Lower lobe of right lung (tissue), 2 donors: ENCODE measurements around the gene NAIF1. TPM values are rescaled to one million over a fixed set of nuclear protein-coding genes. Genes with fewer than 3 reads are reported as not detected.

Experiments used
- ATAC-seq, 2 donors: fragments of 200-7000 bp; cut with Tn5 transposase; one replicate each; pipeline ENCODE4 v1.9.1; 2020 to 2022; ENCODE audit warnings: mild to moderate bottlenecking in 2 of 2, moderate library complexity in 2 of 2
- DNase-seq: peaks from one replicate; pipeline ENCODE4 v3.0.0-alpha.2; 2020
- H3K27ac ChIP-seq: fragments of 200-600 bp; one replicate; pipeline ENCODE4 v1.8.0; 2022
- H3K27me3 ChIP-seq: fragments of 200-600 bp; one replicate; pipeline ENCODE4 v1.8.0; 2022; ENCODE audit warnings: low read depth
- H3K36me3 ChIP-seq: fragments of 200-600 bp; one replicate; pipeline ENCODE4 v1.8.0; 2022; ENCODE audit warnings: mild to moderate bottlenecking
- H3K4me1 ChIP-seq: fragments of 200-600 bp; one replicate; pipeline ENCODE4 v1.8.0; 2022
- H3K4me3 ChIP-seq: fragments of 200-600 bp; one replicate; pipeline ENCODE4 v1.8.0; 2022; ENCODE audit warnings: mild to moderate bottlenecking
- H3K9me3 ChIP-seq: fragments of 200-600 bp; one replicate; pipeline ENCODE4 v1.8.0; 2022
- CTCF ChIP-seq: fragments of 200-600 bp; IDR thresholded peaks from one replicate; pipeline ENCODE4 v1.8.0; 2022; ENCODE audit warnings: antibody characterized with exemption, mild to moderate bottlenecking
- intact Hi-C: fragments of 100-400 bp; cut with DNase I; formaldehyde crosslinking; loops from one replicate; pipeline ENCODE4 v1.11.0; 2022
- long read RNA-seq: library from polyadenylated mRNA; unstranded; transcript quantifications from one replicate; pipeline ENCODE4 v2.0.0, GENCODE V29; 2021
- total RNA-seq: library from RNA; stranded (reverse); fragmentation: NEBNext Ultra II Directional; extraction: Animal tissue kit (Norgen Biotek cat#: 25700); gene quantifications from one replicate; pipeline ENCODE4 v1.2.1, GENCODE V29; 2021
- donor health status: DM: no; HTN: yes; CAD: no; lungs with severe emphysema.

Gene NAIF1
- total RNA-seq: 11.3 TPM
- long read RNA-seq, partial matches to known transcripts: 0 of 11 reads
- long read RNA-seq, other reads (novel, unspliced or antisense): 6 of 11 reads

GRCh38 chr9:128066713-128067644, at the start of gene NAIF1:
NAIF1 (minus strand) TSS chr9:128067320; CDS start chr9:128067101, 219 bp downstream.
- TF ChIP-seq CTCF: no peak
- ATAC-seq: peak; percentile 88 to 91
- Histone ChIP-seq H3K27ac (peak within 1 kb of the TSS; percentile 92), H3K36me3 (peaks cover 17% of the 10 kb centered on the region), H3K27me3 (no peaks in the 10 kb centered on the region), H3K9me3 (no peaks in the 10 kb centered on the region), H3K4me3 (peak within 1 kb of the TSS; percentile 92), H3K4me1 (peaks cover 72% of the 10 kb centered on the region)
- peak; percentile 97 for DNase-seq
- intact Hi-C loops: no loop called here

- ATAC-seq (no peak), DNase-seq (peak; percentile 40)
- Histone ChIP-seq H3K4me1 (peaks cover 10% of the 10 kb centered on the region), H3K4me3 (no peak overlapping the region), H3K36me3 (peaks cover 13% of the 10 kb centered on the region), H3K27me3 (no peaks in the 10 kb centered on the region), H3K9me3 (no peaks in the 10 kb centered on the region), H3K27ac (no peak overlapping the region)
- intact Hi-C loops: no loop called here
- TF ChIP-seq CTCF: no peak
Measured at GRCh38 chr9:128116104-128117083, 49.3 kb upstream of the NAIF1 start.

- no peak overlapping the region for H3K4me3 ChIP-seq
- DNase-seq (peak; percentile 52), ATAC-seq (peak; percentile 25)
- no peak overlapping the region for H3K27ac ChIP-seq
- no peaks in the 10 kb centered on the region for H3K9me3 ChIP-seq
- H3K4me1 ChIP-seq: peaks cover 10% of the 10 kb centered on the region
- peaks cover 4% of the 10 kb centered on the region for H3K36me3 ChIP-seq
- no peaks in the 10 kb centered on the region for H3K27me3 ChIP-seq
- no peak for TF ChIP-seq CTCF
- intact Hi-C loops: no loop called here
Measured at GRCh38 chr9:128115187-128116103, 48.3 kb upstream of the NAIF1 start.

- DNase-seq (peak; percentile 42), ATAC-seq (no peak)
- Histone ChIP-seq H3K27ac (no peak overlapping the region), H3K4me1 (peaks cover 10% of the 10 kb centered on the region), H3K36me3 (peaks cover 5% of the 10 kb centered on the region), H3K9me3 (no peaks in the 10 kb centered on the region), H3K27me3 (no peaks in the 10 kb centered on the region), H3K4me3 (no peak overlapping the region)
- intact Hi-C loops: no loop called here
- no peak for TF ChIP-seq CTCF
Measured at GRCh38 chr9:128114326-128115186, 47.4 kb upstream of the NAIF1 start.
